CD4-positive, alpha-beta T cell treated with Interleukin-6 for 4 hours (primary cell): ENCODE data around the gene PHF2.

ENCODE experiments used
- DNase-seq: peaks from one replicate; pipeline ENCODE4 v3.0.0-alpha.2; 2020; ENCODE audit warnings: mixed read lengths

Gene PHF2

DNA sequence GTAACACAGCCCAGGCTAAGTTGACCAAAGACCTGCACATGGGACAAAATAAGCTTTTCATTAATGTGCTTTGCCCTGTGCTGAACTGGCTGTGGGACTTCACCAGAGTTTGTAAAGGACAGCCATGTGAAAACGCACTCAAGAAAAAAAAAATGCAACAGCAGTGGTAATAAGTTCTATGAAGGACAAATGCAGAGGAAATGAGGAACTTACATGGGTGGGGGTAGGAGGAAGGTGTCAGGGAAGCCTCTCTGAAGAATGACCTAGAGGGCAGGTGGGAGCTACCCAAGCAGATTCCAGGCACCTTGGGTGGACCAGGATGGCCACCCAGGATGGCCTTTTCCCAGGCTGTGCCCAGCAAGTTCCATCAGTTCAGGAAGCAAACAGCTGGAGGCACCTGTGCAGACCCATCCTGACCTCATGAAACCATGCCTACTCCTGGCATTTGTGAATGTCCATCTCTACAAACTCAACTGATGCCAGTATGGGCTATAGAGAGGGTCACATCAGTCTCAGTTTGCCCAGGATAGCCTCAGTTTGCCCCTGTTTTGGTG is 6.7 kb upstream of the PHF2 start:
- no peak for DNase-seq

DNA sequence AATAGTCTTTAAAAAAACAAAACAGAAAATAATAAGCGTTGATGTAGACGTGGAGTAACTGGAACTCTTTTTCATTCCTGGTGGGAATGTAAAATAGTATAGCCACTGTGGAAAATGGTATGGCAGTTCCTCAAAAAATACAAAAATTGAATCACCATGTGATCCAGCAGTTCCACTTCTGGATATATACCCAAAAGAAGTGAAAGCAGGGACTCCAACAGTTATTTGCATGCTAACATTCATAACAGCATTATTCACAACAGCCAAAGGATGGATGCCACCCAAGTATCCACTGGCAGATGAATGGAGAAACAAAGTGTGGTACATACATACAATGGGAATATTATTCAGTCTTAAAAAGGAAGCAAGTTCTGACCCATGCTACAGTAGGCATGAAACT is 4.2 kb upstream of the PHF2 start:
- DNase-seq = no peak

DNA sequence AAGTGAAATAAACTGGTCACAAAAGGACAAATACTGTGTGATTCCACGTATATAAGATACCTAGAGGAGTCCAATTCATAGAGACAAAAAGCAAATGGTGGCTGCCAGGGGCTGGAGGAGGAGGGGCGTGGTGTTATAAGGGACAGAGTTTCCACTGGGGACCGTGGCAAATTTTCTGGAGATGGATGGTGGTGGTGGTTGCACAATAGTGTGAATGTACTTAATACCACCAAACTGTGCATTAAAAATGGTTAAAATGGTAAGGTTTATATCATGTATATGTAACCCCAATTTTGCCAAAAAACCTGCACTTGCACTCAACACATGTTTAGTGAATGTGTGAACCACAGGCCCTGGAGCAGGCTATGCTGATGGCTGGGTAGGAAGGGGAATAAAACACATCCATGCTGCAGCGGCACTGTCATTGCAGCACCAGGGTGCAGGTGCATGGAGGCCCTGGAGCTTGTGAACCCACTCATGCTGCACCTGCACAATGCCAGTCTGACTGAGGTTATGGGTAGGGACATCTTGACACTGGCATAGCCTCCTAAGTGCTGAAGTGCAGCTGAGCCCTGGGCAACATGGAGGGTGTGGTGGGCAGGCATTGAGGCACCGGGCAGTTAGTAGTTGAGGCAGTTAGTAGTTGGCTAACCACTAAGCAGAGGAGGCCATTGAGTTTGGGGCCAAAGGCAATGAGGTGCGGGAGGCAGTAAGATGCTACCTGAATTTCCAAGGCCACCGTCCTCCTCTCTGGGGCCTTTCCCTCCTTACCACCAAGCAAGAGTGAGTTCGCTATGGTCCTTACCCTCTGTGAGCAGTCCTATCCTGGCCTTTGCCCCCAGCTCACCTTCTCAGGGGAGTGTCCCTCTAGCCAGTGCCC is 3.5 kb upstream of the PHF2 start:
- DNase-seq = no peak

DNA sequence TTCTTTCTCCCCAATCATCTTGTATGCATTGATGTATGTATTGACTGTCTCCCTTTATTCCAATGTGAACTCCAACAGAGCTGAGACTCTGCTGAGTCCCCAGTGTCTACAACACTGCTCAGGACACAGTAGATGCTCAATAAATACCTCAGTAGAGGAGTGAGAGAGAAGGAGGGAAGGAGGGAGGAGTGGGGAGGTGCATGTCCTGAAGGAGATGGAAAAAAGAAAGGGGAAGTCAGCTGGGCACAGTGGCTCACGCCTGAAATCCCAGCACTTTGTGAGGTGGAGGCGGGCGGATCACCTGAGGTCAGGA is 2.9 kb upstream of the PHF2 start:
- DNase-seq = no peak

DNA sequence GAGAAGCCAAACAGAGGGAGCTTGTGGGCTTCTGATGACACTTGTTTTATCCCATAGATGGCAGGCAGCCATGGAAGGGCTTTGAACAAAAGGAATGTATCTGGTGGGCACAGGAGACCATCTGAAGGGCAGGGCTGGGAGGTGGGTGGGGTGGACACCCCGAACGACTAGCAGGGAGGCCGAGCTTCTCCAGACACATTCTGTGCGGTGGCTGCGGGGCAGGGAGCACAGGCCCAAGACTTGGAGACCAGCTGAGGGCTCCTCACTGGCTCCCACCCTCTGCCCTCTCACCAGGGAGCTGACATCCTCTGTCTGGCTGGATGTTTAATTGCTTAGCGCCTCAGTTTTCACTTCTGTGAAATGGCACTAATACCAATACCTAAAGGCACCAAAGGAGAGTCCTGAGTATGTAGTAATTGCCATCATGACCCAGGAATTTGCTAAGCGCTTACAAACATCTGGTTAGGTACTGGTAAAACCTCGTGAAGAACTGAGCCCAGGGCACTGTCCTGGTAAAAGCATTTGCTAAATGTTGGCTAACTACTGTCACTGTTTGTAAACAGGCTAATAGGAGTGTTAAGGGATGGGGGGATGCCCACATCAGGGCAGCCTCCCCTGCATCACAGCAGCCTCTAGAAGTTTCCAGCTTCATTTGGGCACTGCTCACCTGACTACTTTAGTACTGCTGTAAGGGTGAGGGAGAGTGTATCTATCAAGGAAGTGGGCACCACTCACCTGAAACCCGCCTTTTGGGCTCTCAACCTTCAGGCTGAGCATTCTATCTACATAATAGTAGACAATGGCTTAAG is 2.1 kb upstream of the PHF2 start:
- no peak for DNase-seq

DNA sequence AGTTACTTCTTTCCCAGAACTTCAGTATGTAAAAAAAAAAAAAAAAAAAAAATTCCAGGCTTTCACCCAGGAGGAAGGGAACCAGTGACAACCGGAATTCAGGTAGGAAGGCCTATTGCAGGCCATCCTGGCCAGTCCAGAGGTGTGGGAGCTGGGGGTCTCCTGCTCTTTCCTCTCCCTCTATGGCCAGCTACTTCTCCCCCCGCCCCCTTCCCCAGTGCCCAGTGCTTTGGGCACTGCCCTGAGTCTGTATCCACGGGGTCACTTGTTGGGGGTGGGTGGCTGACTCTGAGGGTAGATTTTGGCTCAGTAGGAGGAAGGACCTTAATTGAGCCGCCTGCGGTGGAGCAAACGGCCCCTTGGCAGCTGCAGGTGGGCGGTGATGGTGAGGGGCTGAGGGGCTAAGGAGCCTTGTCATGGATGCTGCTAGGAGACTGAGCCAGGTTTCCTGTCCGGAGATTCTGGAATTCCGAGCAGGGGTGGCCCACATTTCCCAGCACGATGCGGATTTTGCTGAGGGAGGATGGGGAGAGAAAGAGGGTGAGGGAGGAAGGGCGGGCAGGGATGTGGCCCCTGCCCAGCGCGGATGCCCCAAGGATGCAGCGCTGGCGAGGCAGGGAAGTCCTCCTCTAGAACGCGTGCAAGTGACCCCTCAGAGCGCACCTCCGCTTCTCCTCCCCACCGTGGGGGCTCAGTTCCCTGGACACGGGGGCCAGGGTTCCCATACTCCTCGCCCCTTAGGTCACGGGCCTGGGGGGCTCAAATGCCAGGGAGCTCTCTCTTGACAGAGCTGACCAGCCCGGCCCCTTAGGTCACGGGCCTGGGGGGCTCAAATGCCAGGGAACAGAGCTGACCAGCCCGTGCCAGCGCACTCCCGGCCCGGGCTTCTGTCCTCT is 1.2 kb upstream of the PHF2 start:
- DNase-seq = no peak

DNA sequence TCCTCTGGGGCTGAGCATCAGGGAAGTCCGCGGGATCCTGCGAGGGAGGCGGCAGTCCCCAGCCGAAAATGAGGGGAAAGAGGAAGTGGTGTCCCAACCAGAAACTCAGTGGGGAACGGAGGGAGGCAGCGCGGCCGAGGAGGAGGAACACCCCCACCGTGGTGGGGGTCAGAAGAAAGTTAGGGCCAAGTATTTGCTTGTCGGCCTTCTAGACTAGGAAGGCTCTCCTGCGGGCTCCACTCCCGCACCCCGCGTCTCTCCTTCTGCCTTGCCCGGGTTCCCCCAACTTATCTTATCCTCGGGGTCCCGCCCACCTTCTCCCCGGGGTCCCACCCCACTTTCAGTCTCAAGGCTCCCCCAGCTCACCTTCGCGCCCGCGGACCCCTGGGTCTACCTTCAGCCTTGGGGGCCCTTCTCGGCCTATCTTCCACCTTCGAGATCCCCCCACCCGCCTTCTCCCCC is 557 bp upstream of the PHF2 start:
- peak; percentile 63 for DNase-seq

DNA sequence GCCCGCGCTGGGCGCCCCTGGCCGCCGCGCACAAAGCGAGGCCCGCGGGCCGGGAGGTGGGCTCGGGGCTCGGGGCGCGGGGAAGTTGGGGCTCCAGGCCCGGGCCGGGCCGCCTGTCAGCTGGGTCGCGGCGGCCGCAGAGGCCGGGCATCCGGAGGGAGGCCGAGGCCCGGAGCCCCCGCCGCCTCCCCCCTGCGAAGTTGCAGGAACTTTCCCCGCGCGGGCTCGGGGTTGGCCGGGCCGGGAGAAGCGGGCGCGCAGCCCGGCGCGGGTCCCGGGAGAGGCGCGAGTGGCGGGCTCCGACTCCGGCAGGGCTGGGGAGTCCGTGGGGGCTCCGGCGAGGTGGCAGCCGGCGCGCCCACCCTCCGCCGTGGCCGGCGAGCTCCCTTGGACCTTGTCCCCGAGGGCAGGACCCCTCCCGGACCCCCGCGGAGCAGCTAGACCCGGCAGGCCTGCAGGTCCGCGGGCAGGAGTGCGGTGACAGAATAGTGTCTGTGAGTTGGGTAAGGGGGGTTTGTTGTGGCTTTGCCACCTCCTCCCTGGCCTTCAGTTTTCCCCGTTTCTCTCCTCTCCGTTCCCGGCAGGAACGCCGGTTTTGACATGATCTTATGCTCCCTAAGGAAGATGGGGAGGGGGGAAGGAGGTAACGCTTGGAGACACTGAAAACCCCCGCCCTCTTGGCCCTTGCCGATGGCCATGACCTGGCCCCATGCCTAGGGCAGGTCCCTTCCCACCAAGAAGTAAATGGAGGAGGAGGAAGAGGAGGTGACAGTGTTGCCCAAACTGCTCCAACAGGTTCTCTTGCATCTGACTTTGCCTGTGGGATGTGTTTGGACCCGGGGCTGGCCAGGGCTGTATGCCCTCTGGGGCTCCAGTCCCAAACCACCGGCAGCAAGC is 942 bp downstream of the PHF2 start:
- peak; percentile 41 for DNase-seq

DNA sequence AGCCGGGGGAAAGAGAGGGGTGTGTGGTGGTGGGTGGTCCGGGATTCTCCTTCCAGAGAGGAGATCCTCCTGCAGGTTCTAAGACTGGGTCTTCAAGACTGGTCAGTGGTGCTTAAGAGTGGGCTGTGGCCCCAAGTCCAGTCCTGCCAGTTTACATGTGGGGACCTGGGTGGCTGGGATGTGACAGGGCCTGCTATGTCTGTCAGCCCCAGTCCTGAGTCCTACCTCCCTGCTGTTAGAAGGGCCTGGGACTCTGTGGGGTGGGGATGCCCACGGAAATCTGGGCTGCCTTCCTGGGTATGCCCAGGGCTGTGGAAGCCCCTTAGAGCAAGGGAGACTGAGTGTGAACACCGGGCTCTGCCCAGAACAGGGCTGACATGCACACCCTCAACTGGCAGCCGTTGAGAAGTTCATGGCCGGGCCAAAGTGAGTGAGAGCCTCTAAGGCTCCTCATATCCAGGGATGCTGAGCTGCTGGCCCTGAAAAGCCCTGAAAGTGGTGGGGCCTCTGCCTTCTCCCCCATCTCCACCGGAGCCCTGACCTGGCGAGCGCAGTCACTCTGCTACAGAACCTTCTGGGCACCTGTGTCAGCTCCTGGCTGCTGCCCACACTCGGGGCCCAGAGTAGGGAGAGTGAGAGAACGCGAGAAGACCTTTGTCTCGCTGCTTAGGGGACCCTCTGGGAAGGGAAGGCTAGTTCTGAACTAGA is 1.7 kb downstream of the PHF2 start:
- DNase-seq = no peak

DNA sequence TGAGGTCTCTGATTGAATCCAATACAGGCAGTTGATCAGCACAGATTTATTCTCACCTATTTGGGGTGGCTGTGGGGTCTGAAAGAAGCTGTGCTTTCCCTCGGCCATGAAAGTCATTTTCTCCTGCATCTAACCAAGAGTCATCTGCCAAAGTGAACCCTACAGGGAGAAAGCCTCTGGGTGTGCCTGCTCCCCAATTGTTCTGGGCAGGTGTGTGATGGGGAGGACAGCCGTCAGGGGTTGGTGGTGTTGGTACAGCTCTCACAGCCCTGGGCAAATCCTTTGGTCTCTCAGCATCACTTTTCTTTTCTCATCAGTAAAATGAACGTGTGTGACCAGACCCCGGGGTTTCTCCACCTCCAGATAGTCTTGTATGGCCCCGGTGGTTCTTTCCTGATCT is 2.5 kb downstream of the PHF2 start:
- no peak for DNase-seq

DNA sequence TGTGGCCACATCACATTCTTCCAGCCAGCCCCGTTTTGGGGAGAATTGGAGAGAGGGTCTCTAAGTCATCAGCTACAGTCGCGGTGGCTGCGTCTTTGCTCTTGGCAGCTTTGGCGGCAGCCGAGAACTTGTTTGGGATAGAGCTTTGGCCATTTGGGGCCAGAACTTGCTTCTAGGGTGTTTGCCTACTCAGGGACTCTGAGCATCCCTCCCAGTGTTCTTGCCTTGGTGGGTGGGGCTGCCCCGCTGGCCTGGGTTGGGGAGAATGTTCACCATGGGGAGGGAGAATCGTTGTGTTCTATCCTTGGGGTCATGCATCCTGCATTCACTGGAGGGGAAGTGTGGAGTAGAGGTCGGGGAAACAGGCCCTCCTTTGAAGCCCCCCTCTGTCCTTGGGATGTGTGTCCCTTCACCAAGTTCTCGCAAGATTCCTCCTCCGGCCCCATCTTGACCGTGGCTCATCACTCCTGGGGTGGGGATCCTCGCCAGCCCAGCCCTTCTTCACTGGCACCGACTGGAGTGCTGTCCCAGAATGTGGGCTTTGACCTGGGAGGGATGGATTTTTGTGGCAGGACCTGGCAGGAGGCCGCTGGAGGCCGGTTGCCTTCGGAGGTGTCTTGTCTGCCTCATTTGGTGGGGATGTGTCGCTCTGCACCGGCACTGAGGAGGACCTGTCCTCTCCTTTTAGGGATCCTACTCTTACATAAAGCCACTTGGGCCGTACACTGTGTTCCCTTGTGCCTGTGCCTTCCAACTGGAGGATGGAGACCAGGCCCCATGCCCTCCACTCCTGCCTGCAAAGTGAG is 3.5 kb downstream of the PHF2 start:
- no peak for DNase-seq

DNA sequence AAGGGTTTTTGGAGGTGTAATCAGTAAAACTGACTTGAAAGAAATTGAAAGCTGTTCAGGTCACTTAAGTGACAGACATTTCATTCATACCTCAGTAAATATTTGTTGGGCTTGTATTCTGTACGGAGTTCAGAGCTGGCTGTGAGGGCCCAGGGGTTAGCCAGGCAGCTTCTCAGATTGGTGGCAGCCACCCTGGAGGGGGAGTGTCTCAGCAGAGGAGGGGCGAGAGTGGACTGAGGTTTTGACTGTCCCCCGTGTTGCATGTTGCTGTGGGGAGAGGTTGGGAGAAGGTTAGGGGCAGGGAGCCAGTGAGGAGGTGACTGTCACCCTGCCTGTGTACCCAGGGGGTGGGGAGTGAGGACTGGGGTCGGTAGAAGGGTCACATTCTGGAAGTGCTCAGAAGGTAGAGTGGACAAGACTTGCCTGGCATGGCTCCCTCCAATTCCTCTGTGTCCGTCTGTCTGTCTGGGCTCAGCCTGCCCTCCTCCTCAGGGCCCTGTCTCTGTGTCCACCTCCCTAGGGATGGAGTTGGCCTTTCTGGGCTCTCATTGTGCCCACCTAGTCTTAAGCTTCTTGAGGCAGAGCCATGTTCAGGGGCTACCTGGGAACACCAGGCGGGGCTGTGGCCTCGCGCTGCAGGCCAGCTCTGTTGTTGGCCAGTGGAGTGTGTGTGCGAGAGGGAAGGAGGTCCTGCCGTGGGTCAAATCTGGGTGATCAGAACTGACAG is 4.4 kb downstream of the PHF2 start:
- DNase-seq = no peak

DNA sequence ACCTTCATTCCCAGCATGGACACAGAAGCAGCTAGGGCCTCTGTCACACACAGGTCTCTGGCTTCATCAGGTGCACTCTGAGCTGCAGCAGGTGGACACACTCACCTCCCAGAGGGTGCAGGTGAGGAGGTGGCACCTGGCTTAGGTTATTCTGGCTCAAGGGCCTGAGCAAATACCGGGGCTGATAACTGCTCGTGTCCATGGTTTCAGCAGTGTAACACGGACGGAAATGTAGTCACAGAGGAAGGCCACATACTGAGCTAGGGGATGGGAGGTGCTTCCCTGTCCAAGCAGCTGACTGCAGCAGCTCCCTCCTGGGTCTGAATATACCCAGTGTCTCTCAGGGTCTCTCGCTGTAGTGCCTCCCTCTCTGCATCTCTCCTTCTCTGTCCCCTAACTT is 5.7 kb downstream of the PHF2 start:
- no peak for DNase-seq

DNA sequence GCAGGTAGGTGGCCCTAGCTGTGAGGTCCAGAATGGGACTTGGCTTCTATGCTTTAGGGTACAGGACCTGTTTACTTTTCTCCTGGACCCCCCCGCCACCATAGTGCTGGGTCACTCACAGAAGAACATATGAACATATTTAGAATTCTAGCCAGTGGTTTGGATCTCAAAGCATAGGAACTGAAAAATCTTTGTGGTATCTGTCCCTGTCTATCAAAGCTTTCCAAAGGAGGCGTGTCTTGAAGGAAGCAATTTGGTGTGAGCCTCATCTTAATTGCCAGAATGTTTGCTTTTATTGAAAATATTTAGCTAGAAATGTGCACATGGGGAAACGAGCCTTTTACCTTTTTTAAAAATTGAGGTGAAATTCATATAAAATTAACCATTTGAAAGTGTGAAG is 6.2 kb downstream of the PHF2 start:
- DNase-seq = no peak

DNA sequence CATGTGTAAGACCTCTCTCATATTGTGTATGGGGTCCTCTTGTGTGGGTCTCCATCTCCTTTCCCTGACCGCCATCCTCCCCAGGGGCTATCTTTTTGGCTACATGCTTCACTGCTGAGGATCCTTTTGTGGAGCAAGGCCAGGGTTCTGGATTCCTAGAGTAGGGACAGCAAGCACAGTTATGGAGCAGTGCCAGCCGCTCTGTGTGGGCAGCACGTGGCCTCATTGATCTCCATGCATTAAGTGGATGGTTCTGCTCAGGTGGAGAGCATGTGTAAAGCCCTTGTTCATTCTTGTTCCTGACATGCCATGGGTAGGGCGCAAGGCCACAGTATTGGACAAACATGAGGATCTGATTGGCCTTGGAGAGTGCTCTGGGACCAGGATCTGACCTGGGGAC is 8.9 kb downstream of the PHF2 start:
- DNase-seq = no peak

DNA sequence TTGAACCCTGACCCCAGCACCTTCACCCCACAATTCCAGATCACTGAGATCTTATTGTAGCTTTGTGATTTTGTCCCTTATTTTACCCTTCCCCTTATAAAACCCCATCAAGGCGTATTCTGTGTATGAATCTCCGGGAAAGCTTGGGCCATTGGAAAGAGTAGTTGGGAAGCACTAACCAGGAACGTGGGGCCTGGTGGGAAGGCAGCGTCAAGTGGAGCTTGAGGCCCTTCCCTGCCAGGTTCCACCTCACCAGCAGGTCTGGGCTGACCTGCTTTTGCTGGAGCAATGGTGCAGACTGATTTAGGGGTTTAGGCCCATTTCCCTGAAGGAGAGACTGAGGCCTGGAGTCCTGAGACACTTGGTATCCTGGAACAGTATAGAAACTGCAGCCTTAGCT is 9.3 kb downstream of the PHF2 start:
- DNase-seq = no peak

DNA sequence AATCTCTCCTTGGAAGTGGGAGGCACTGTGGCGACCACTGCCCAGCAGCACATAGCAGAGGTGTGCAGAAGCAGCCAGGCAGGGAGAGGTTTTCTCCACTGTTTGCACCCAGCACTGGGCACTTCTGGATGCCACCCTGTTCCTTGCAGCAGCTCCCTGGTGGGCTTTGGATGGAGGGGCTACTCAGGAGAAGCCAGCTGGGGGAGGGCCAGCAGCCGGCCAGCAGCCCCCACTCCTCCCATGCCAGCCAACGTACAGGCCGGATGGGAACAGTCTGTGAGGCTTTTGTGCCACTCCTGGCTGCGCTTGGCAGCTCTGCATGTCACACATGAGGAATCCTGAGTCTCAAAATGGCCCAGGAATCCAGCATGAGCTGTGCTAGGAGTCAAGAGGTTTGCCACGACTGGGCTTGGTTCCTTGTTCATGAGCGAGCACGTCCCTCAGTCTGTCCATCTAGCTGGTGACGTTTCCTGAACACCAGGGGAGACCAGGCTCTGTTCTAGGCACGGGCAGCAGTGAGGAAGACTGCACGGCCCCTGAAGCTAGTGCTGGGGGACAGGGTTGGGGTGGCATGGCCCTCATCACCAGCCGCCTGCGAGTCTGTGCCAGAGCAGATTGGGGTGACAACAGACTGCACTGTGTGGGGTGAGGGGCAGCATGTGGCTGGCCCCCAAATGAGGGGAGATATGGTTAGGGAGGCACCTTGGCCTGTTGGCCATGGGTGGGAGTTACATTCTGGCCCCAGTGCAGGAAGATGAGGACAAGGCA is 10.1 kb downstream of the PHF2 start:
- DNase-seq = no peak

DNA sequence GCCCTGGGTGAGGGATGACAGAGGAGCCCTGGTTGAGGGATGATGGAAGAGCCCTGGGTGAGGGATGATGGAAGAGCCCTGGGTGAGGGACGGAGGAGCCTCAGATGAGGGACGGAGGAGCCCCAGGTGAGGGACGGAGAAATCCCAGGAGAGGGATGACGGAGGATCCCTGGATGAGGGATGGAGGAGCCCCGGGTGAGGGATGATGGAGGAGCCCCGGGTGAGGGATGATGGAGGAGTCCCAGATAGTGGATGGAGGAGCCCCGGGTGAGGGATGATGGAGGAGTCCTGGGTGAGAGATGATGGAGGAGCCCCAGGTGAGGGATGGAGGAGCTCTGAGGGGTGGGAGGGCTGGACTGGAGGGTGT is 10.9 kb downstream of the PHF2 start:
- DNase-seq = no peak
